GM12801 (cell line): ENCODE results near the gene SLC2A3.

Experiments used
- CTCF ChIP-seq: IDR thresholded peaks from one replicate; pipeline ENCODE4 v1.5.1; 2011; ENCODE audit warnings: control low read depth; ENCODE audit not compliant: insufficient read length; ENCODE audit errors: extremely low read depth

SLC2A3 gene

GRCh38 chr12:7937833-7938506, 2.0 kb upstream of the SLC2A3 start:
- no peak for TF ChIP-seq CTCF

GRCh38 chr12:7934889-7935492, 996 bp downstream of the SLC2A3 start:
- no peak for TF ChIP-seq CTCF

GRCh38 chr12:7934091-7934888, 1.7 kb downstream of the SLC2A3 start:
- no peak for TF ChIP-seq CTCF

GRCh38 chr12:7933255-7933726, 2.7 kb downstream of the SLC2A3 start:
- TF ChIP-seq CTCF = peak; percentile 67

GRCh38 chr12:7929083-7929792, 6.7 kb downstream of the SLC2A3 start:
- TF ChIP-seq CTCF = no peak

- TF ChIP-seq CTCF = no peak
These were observed 8.5 kb downstream of the SLC2A3 start for GRCh38 chr12:7927470-7927869.
